ENCODE results near the gene EFNA2.

GRCh38 chr19:1349211-1349610 is 63.5 kb downstream of the EFNA2 start:
- TF ChIP-seq SMC3 (IDR thresholded peaks at IDR 0.05) (no peak), CBX8 (IDR thresholded peaks at IDR 0.05) (no peak), RCOR1 (IDR thresholded peaks at IDR 0.05; ENCODE audit: low read depth, low read length) (no peak), EP300 (IDR thresholded peaks at IDR 0.05) (no peak), CTCF (IDR thresholded peaks at IDR 0.05) (no peak), PBX3 (IDR thresholded peaks at IDR 0.05) (no peak), BCL3 (IDR thresholded peaks at IDR 0.05) (no peak), POLR2A (IDR thresholded peaks at IDR 0.05; ENCODE audit: low read length) (no peak), MYC (IDR thresholded peaks at IDR 0.05; ENCODE audit: borderline replicate concordance, low read length) (no peak), ZC3H11A (IDR thresholded peaks at IDR 0.05) (no peak), MAX (IDR thresholded peaks at IDR 0.05) (no peak)

All from A549 (cell line).